ENCODE results near the gene NEDD4. TPM values are rescaled to one million over a fixed set of nuclear protein-coding genes. Genes with fewer than 3 reads are reported as not detected.

The NEDD4 gene
- total and polyA plus RNA-seq, 2 of the 4 experiments (the other 2 are of a cell fraction), result 27.4 to 80.7 TPM

- Histone ChIP-seq H4K91ac (ENCODE audit: insufficient read depth, low read depth, low read length) (no peak overlapping the region), H3K27ac (ENCODE audit: insufficient read depth, low read length) (no peak overlapping the region), H3K4me3 (ENCODE audit: insufficient read depth, low read depth, low read length) (no peak overlapping the region), H3K4me2 (ENCODE audit: low read depth, low read length) (no peak overlapping the region), H3K9me3 (ENCODE audit: control insufficient read depth, insufficient read depth, low read length) (no peaks in the 10 kb centered on the region), H3K23ac (ENCODE audit: low read depth, low read length) (no peak overlapping the region), H2BK120ac (ENCODE audit: low read depth, low read length) (no peak overlapping the region), H3K9me1 (ENCODE audit: insufficient read depth, low read length) (peaks cover 9% of the 10 kb centered on the region), H3K4ac (ENCODE audit: low read depth, low read length) (no peak overlapping the region), H2AK9ac (replicated peaks; ENCODE audit: low read depth, low read length, poor library complexity) (no peak overlapping the region), H2BK5ac (ENCODE audit: low read depth, low read length, poor library complexity, severe bottlenecking) (no peak overlapping the region), H2BK20ac (ENCODE audit: low read depth, low read length) (no peak overlapping the region), H4K8ac (ENCODE audit: low read depth in 2 of 2, low read length in 2 of 2) (no peak overlapping the region), H3K27me3 (ENCODE audit: control insufficient read depth, insufficient read depth, low read length) (no peaks in the 10 kb centered on the region), H3K18ac (ENCODE audit: low read depth, low read length) (no peak overlapping the region), H3K36me3 (ENCODE audit: control insufficient read depth, insufficient read depth, low read length) (peaks cover 23% of the 10 kb centered on the region), H3K4me1 (ENCODE audit: control insufficient read depth, insufficient read depth, low read length) (0 out of 2 replicates have a peak, but pooled peaks cover 3% of the 10 kb centered on the region), H4K20me1 (ENCODE audit: insufficient read depth, low read length) (peaks cover 7% of the 10 kb centered on the region; the same call in 1 of the 2 replicates), H3K56ac (ENCODE audit: extremely low read depth, insufficient read depth, low read length) (no peak overlapping the region), H2BK15ac (ENCODE audit: low read depth, low read length) (no peak overlapping the region), H3K79me1 (ENCODE audit: low read depth in 1 of 2, low read length in 2 of 2) (no peaks in the 10 kb centered on the region), H3K9ac (ENCODE audit: low read depth, low read length) (no peak overlapping the region), H4K5ac (ENCODE audit: low read depth, low read length) (no peak overlapping the region), H2AFZ (replicated peaks; ENCODE audit: low read length, poor library complexity) (no peak overlapping the region), H3K14ac (replicated peaks; ENCODE audit: low read depth, low read length) (no peak overlapping the region), H2AK5ac (ENCODE audit: low read depth, low read length) (no peak overlapping the region)
- CTCF ChIA-PET, result interaction anchor here (0.6 kb wide), 1 partner anchor 333 kb away, joined by 3 read pairs; no protein-coding TSS in a partner anchor
- dilution Hi-C loops (cut with HindIII; ENCODE audit: low sequenced_read_pairs, unreplicated experiment), result no loop called here
- intact Hi-C loops (cut with micrococcal nuclease), result no loop called here
- in situ Hi-C loops (cut with MboI; ENCODE audit: low sequenced_read_pairs), result no loop called here
- no CpG with 5 or more reads among the region's 2 CpGs for WGBS, 2 experiments (ENCODE audit: extremely low coverage in 2 of 2, insufficient read length in 1 of 2)
- ATAC-seq (ENCODE audit: low read depth), result no peak
- no peak for DNase-seq
- no peak for TF ChIP-seq RAD21 (IDR thresholded peaks at IDR 0.05; ENCODE audit: low read length)
- no TSS peak for BruUV-seq (replicated peaks)
- POLR2A ChIA-PET (ENCODE audit: unreplicated experiment), result no interaction called here
Observed at GRCh38 chr15:55829826-55830225, 163.6 kb downstream of the NEDD4 start.

All from IMR-90 (cell line).